ENCODE measurements around the gene CABLES1. TPM values are rescaled to one million over a fixed set of nuclear protein-coding genes. Genes with fewer than 3 reads are reported as not detected.

CABLES1 gene
- total RNA-seq, 1 experiment from 2014 or later, result 29.5 TPM

DNA sequence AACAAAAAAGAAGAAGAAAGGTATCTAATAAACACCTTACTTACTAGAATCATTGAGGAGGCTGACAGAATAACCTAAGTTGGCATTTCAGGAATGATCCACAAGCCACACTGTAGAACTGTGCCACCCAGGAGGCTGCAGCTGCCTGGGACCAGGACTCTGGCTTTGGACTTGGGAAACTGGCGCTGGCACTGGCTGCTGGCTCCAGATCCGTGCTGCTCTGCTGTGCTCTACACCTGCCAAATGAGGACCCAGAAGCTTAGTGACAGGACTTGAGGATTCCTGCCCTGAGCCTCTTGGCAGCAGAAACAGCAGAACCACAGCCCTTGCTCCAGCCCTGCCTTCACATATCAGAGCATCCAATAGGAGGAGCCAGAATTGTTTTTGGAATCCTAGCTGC is 113.5 kb downstream of the CABLES1 start:
- DNase-seq, result no peak
- Mint-ChIP-seq H3K9me3 (ENCODE audit: unreplicated experiment) (no peaks in the 10 kb centered on the region), H3K27me3 (ENCODE audit: insufficient read depth, unreplicated experiment) (no peaks in the 10 kb centered on the region), H3K36me3 (ENCODE audit: insufficient read depth, unreplicated experiment) (peaks cover 9% of the 10 kb centered on the region), H3K4me1 (ENCODE audit: low read depth, unreplicated experiment) (no peaks in the 10 kb centered on the region), H3K27ac (ENCODE audit: unreplicated experiment) (no peak overlapping the region), H3K4me3 (ENCODE audit: unreplicated experiment) (no peak overlapping the region)
- TF ChIP-seq, protein P1, sequence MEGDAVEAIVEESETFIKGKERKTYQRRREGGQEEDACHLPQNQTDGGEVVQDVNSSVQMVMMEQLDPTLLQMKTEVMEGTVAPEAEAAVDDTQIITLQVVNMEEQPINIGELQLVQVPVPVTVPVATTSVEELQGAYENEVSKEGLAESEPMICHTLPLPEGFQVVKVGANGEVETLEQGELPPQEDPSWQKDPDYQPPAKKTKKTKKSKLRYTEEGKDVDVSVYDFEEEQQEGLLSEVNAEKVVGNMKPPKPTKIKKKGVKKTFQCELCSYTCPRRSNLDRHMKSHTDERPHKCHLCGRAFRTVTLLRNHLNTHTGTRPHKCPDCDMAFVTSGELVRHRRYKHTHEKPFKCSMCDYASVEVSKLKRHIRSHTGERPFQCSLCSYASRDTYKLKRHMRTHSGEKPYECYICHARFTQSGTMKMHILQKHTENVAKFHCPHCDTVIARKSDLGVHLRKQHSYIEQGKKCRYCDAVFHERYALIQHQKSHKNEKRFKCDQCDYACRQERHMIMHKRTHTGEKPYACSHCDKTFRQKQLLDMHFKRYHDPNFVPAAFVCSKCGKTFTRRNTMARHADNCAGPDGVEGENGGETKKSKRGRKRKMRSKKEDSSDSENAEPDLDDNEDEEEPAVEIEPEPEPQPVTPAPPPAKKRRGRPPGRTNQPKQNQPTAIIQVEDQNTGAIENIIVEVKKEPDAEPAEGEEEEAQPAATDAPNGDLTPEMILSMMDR (IDR thresholded peaks at IDR 0.05; ENCODE audit: insufficient read depth in 1 of 2, low read depth in 1 of 2, low read length in 1 of 2, severe bottlenecking in 1 of 2, unreplicated experiment in 1 of 2), result no peak
- no peaks in the 10 kb centered on the region for H3K4me1 ChIP-seq
- H3K27me3 ChIP-seq (replicated peaks; ENCODE audit: control insufficient read depth, insufficient read depth, low read length), result no peaks in the 10 kb centered on the region
- intact Hi-C loops (cut with micrococcal nuclease; ENCODE audit: unreplicated experiment), result no loop called here
- CTCF ChIA-PET, result no interaction called here
- H3K4me3 ChIP-seq (ENCODE audit: low read depth, low read length), result no peak overlapping the region
- no peaks in the 10 kb centered on the region for H3K9me3 ChIP-seq
- peaks cover 1% of the 10 kb centered on the region for H3K36me3 ChIP-seq (ENCODE audit: control insufficient read depth, insufficient read depth, low read length)
- POLR2A ChIA-PET, result no interaction called here
- no TSS peak for BruUV-seq (replicated peaks)

DNA sequence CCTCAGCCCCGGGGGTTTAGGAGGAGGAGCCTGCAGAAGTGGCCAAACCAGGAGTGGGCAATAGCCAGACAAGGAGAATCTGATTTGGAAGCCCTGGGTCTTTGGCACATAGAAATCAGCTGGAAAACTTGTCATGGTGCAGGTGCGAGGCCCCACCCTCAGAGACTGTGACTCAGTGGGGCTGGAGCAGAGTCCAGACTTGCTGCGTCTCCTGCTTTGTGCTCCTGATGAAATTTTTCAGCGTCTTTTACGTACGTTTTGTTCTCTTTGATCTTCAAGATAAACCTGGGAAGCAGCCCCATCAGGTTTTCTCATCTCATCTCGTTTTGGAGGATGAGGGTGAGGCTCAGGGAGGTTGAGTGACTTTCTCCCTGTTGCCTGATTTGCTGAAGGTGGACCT is 114.1 kb downstream of the CABLES1 start:
- H3K36me3 ChIP-seq (ENCODE audit: control insufficient read depth, insufficient read depth, low read length), result peaks cover 1% of the 10 kb centered on the region; the same call in 1 of the 2 replicates
- POLR2A ChIA-PET, result interaction anchor here (0.7 kb wide), 1 partner anchor 92 kb away, joined by 3 read pairs; no protein-coding TSS in a partner anchor
- H3K4me3 Mint-ChIP-seq (ENCODE audit: unreplicated experiment), result no peak overlapping the region
- no peaks in the 10 kb centered on the region for H3K27me3 ChIP-seq (replicated peaks; ENCODE audit: control insufficient read depth, insufficient read depth, low read length)
- no peaks in the 10 kb centered on the region for H3K9me3 ChIP-seq
- H3K27ac Mint-ChIP-seq (ENCODE audit: unreplicated experiment), result no peak overlapping the region
- H3K4me1 ChIP-seq, result no peaks in the 10 kb centered on the region
- DNase-seq, result no peak
- no peaks in the 10 kb centered on the region for H3K4me1 Mint-ChIP-seq (ENCODE audit: low read depth, unreplicated experiment)
- TF ChIP-seq, protein P1 (IDR thresholded peaks at IDR 0.05; ENCODE audit: insufficient read depth in 1 of 2, low read depth in 1 of 2, low read length in 1 of 2, severe bottlenecking in 1 of 2, unreplicated experiment in 1 of 2), result no peak
- no TSS peak for BruUV-seq (replicated peaks)
- no peaks in the 10 kb centered on the region for H3K27me3 Mint-ChIP-seq (ENCODE audit: insufficient read depth, unreplicated experiment)
- CTCF ChIA-PET, result no interaction called here
- no peaks in the 10 kb centered on the region for H3K9me3 Mint-ChIP-seq (ENCODE audit: unreplicated experiment)
- H3K4me3 ChIP-seq (ENCODE audit: low read depth, low read length), result no peak overlapping the region
- H3K36me3 Mint-ChIP-seq (ENCODE audit: insufficient read depth, unreplicated experiment), result peaks cover 6% of the 10 kb centered on the region
- intact Hi-C loops (cut with micrococcal nuclease; ENCODE audit: unreplicated experiment), result no loop called here

DNA sequence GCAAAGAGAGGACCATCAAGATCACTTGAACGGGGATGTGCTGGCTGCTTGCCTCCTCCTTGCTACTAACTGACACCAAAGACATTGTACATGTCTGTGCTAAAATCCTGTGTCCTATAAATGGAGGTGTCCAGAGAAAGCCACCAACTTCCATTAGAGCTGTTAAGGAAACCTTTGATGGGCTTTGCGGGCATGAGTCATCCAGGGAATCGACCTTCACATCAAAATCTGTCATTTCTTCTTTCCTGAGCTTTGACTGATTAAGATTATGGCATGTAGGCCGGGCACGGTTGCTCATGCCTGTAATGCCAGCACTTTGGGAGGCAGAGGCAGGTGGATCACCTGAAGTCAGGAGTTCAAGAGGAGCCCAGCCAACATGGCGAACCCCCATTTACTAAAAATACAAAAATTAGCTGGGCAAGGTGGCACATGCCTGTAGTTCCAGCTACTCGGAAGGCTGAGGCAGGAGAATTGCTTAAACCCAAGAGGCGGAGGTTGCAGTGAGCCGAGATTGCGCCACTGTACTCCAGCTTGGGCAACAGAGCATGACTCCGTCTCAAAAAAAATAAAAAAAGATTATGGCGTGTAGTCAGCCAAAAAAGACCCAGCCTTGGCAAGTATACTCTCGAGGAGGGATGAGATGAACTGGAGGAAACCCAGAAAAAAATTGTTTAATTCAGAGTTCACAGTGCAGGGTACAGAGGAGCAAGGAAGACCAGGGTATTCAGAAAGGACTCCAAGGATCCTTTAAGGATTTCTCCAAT is 115.8 kb downstream of the CABLES1 start:
- Histone ChIP-seq H3K36me3 (ENCODE audit: control insufficient read depth, insufficient read depth, low read length) (peaks cover 1% of the 10 kb centered on the region; the same call in 1 of the 2 replicates), H3K4me3 (ENCODE audit: low read depth, low read length) (no peak overlapping the region), H3K4me1 (no peaks in the 10 kb centered on the region), H3K9me3 (no peaks in the 10 kb centered on the region), H3K27me3 (replicated peaks; ENCODE audit: control insufficient read depth, insufficient read depth, low read length) (no peaks in the 10 kb centered on the region)
- TF ChIP-seq, protein P1 (IDR thresholded peaks at IDR 0.05; ENCODE audit: insufficient read depth in 1 of 2, low read depth in 1 of 2, low read length in 1 of 2, severe bottlenecking in 1 of 2, unreplicated experiment in 1 of 2), result no peak
- intact Hi-C loops (cut with micrococcal nuclease; ENCODE audit: unreplicated experiment), result loop anchor here (10.0 kb wide), 2 partner anchors 64 to 154 kb away; no protein-coding TSS in a partner anchor
- H3K4me1 Mint-ChIP-seq (ENCODE audit: low read depth, unreplicated experiment), result no peaks in the 10 kb centered on the region
- ChIA-PET POLR2A (no interaction called here), CTCF (no interaction called here)
- H3K4me3 Mint-ChIP-seq (ENCODE audit: unreplicated experiment), result no peak overlapping the region
- peaks cover 6% of the 10 kb centered on the region for H3K36me3 Mint-ChIP-seq (ENCODE audit: insufficient read depth, unreplicated experiment)
- DNase-seq, result no peak
- H3K9me3 Mint-ChIP-seq (ENCODE audit: unreplicated experiment), result no peaks in the 10 kb centered on the region
- no peak overlapping the region for H3K27ac Mint-ChIP-seq (ENCODE audit: unreplicated experiment)
- no peaks in the 10 kb centered on the region for H3K27me3 Mint-ChIP-seq (ENCODE audit: insufficient read depth, unreplicated experiment)
- no TSS peak for BruUV-seq (replicated peaks)
